Adrenal gland (tissue), 12 donors: ENCODE results near the gene ALCAM. TPM values are rescaled to one million over a fixed set of nuclear protein-coding genes. Genes with fewer than 3 reads are reported as not detected.

Source experiments
- DNase-seq, 7 donors: peaks; one replicate each; pipeline ENCODE4 v3.0.0-alpha.2; 2019 to 2020
- H3K27ac ChIP-seq, 5 donors: fragments of 200-600 bp; sonication (generic) in 4 of 5; 1 replicate in 3 of 5; 2 replicates in 2 of 5; pipeline versions ENCODE4 v1.5.1 to v1.8.0; 2016 to 2020; ENCODE audit warnings: mild to moderate bottlenecking in 1 of 5
- H3K27me3 ChIP-seq: fragments of 200-600 bp; 2 replicates; pipeline ENCODE4 v1.8.0; 2021
- H3K36me3 ChIP-seq, 2 donors: fragments of 200-600 bp; replicated peaks in 1 of 2; 1 replicate in 1 of 2; 2 replicates in 1 of 2; pipeline versions ENCODE4 v1.5.1 to v1.8.0; 2018 to 2022
- H3K4me1 ChIP-seq, 2 donors: fragments of 200-600 bp; replicated peaks in 1 of 2; 1 replicate in 1 of 2; 2 replicates in 1 of 2; pipeline versions ENCODE4 v1.5.1 to v1.8.0; 2018 to 2021
- H3K4me3 ChIP-seq, 4 donors: fragments of 200-600 bp; sonication (generic) in 3 of 4; one replicate each; pipeline ENCODE4 v1.5.1; 2016 to 2018
- H3K9me3 ChIP-seq, 3 donors: fragments of 200-600 bp; sonication (generic) in 1 of 3; replicated peaks in 1 of 3; 1 replicate in 2 of 3; 2 replicates in 1 of 3; pipeline versions ENCODE4 v1.5.1 to v1.8.0; 2016 to 2021
- POLR2A ChIP-seq, 2 donors: fragments of 450-650 bp; IDR thresholded peaks; one replicate each; pipeline ENCODE4 v1.6.1; 2017; ENCODE audit warnings: antibody characterized with exemption in 2 of 2, mild to moderate bottlenecking in 2 of 2, moderate library complexity in 1 of 2
- WGBS, 4 donors: extraction: QIAGEN DNeasy Blood & Tissue Kit in 2 of 4; methylation state at CpG; one replicate each; pipeline versions ENCODE4 v1.1.5 to v1.1.7; 2013 to 2017; 5-methylcytosine and 5-hydroxymethylcytosine counted together
- intact Hi-C, 2 donors: fragments of 100-400 bp; cut with DNase I; formaldehyde crosslinking; loops; one replicate each; pipeline versions ENCODE4 v1.14.1 to v1.15.0; 2022 to 2023
- polyA plus RNA-seq, 3 donors: library from polyadenylated mRNA; stranded (reverse); fragments of 200-250 nt in 2 of 3; fragments of 350-450 nt in 1 of 3; fragmentation: Illumina TruSeq in 1 of 3; extraction: RNeasy Lipid Tissue Mini Kit (QIAGEN cat#74804) in 1 of 3; gene quantifications; one replicate each; pipeline ENCODE4 v1.2.3, GENCODE V29; 2013 to 2014
- total RNA-seq, 9 donors: library from RNA; depleted of rRNA in 4 of 9; stranded (reverse); fragments of >200 nt in 4 of 9; fragments of 120-200 nt in 1 of 9; fragmentation: NEBNext Ultra II Directional in 1 of 9; extraction: Animal tissue kit (Norgen Biotek cat#: 25700) in 1 of 9; gene quantifications; one replicate each; pipeline versions ENCODE4 v1.1.0 to v1.2.4, GENCODE V29; 2013 to 2023
- TF ChIP-seq, protein P1 (sequence below), 6 experiments: fragments of 450-650 bp in 4 of 6; fragments of 200-600 bp in 2 of 6; sonication (generic) in 1 of 6; IDR thresholded peaks; 1 replicate in 5 of 6; 2 replicates in 1 of 6; pipeline versions ENCODE4 v1.5.1 to v1.8.0; 2016 to 2021; ENCODE audit warnings: antibody characterized with exemption in 6 of 6, mild to moderate bottlenecking in 2 of 6, moderate library complexity in 1 of 6
- donor health status: healthy with polysubstance abuse.
- donor health status: Bipolar disorder and iron deficiency.
- donor health status: DM: yes; HTN: yes; CAD: no.
- donor health status: DM: no; HTN: no; CAD: no.
- donor health status: DM: no; HTN: no; CAD: no.
- donor health status: DM: yes; HTN: yes; CAD: no.

Gene ALCAM
- total and polyA plus RNA-seq, 12 donors, result 9.1 to 64.1 (median 23.9) TPM

DNA sequence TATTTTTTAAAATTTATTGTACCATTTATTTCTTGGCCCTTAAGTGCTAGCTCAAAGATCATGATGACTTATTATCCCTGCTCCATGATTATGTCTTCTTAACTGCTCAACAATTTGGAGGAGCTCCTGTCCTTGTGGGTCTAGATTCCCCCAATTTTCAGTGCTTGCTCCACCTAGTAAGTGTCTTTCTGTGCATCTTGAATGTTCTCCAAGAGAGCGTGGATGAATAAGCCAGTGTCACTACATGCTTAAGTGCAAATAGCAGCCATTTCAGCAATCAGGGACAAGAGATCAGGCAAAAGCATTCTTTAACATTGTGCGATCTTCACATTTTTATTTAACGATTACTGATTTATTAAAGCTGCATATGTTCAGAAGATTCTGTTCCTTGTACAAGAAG lies 99.4 kb downstream of the ALCAM start:
- Histone ChIP-seq H3K36me3 (no peaks in the 10 kb centered on the region), H3K27me3 (no peaks in the 10 kb centered on the region), H3K4me3 (no peak overlapping the region), H3K4me1 (no peaks in the 10 kb centered on the region), H3K27ac (no peak overlapping the region), H3K9me3 (peaks cover 0 to 7% (median 0%) of the 10 kb centered on the region in 3 donors)
- DNase-seq, result no peak
- no peak for TF ChIP-seq POLR2A (IDR thresholded peaks at IDR 0.05)
- TF ChIP-seq, protein P1, sequence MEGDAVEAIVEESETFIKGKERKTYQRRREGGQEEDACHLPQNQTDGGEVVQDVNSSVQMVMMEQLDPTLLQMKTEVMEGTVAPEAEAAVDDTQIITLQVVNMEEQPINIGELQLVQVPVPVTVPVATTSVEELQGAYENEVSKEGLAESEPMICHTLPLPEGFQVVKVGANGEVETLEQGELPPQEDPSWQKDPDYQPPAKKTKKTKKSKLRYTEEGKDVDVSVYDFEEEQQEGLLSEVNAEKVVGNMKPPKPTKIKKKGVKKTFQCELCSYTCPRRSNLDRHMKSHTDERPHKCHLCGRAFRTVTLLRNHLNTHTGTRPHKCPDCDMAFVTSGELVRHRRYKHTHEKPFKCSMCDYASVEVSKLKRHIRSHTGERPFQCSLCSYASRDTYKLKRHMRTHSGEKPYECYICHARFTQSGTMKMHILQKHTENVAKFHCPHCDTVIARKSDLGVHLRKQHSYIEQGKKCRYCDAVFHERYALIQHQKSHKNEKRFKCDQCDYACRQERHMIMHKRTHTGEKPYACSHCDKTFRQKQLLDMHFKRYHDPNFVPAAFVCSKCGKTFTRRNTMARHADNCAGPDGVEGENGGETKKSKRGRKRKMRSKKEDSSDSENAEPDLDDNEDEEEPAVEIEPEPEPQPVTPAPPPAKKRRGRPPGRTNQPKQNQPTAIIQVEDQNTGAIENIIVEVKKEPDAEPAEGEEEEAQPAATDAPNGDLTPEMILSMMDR (IDR thresholded peaks at IDR 0.05), result no peak
- 87 to 94% (median 93%) methylated on average over 3 of the region's 3 CpGs for WGBS, 4 donors
- intact Hi-C loops, result no loop called here

DNA sequence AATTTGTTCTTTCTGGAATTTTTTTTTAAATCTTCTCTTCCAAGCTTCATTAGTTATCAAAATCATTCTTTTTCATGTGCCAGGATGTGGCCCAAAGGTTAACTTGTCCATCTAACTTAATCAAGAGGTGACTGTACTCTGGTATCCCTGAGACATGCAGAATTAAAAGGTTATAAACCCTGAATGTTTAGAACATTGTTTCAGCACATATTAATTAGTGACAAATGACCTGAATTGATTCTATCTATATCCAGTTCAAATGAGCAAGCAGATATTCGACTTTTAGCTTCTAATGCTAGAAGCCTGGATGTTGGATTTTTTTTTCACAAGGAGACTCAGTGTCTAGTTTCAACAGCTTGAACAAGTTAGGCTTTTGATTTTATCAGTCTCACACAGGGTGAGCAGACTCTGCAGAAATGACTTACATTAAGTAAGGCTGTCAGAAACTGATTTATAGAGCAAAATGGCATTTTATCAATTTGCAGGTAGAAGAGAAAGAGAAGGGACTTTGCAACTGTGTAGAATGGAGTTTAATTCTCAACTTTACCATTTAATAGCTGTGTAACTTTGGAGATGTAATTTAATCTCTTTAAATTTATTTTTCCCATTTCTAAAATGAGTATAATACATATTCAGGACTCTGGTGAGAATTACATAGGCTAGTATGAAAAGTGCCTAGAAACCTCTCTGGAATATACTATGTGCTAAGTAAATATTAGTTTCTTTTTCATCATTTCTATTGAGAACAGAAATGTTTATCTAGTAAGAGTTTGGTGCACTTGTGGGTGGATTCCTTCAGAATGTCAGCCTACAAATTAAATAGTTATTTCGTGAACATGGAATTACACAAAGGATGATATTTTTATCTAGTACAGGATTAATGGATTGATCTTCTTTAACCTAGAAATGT lies 100.0 kb downstream of the ALCAM start:
- H3K4me1 ChIP-seq, result no peaks in the 10 kb centered on the region
- peaks cover 0 to 8% (median 0%) of the 10 kb centered on the region in 3 donors for H3K9me3 ChIP-seq
- intact Hi-C loops, result no loop called here
- no peak overlapping the region for H3K4me3 ChIP-seq
- 38 to 44% (median 42%) methylated on average over 2 of the region's 2 CpGs for WGBS, 4 donors
- DNase-seq, result no peak
- no peak overlapping the region for H3K27ac ChIP-seq
- H3K27me3 ChIP-seq, result no peaks in the 10 kb centered on the region
- H3K36me3 ChIP-seq, result no peaks in the 10 kb centered on the region
- TF ChIP-seq POLR2A (IDR thresholded peaks at IDR 0.05), result no peak
- TF ChIP-seq, protein P1 (IDR thresholded peaks at IDR 0.05), result no peak

DNA sequence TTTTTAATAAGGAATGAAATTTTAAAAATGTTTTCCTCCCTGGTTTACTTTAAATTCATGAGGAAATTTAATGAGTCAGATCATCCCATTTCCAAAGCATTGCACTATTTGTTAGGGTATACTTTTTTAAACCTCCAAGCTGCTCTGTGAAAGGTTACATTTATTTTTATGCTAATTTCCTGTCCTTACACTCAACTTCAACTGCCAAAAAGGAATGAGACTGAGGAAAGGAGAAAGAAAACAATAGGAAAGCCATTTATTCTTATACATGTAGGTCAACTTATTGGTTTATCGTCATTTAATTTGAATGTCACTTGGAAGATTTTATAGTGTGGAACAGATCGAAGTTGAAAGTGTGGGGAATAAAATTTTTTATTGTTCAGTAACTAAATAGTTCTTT lies 104.1 kb downstream of the ALCAM start:
- Histone ChIP-seq H3K27ac (no peak overlapping the region), H3K4me1 (no peaks in the 10 kb centered on the region), H3K36me3 (no peaks in the 10 kb centered on the region), H3K9me3 (peaks cover 0 to 8% (median 0%) of the 10 kb centered on the region in 3 donors), H3K27me3 (no peaks in the 10 kb centered on the region), H3K4me3 (no peak overlapping the region)
- intact Hi-C loops, result no loop called here
- 81 to 90% (median 88%) methylated on average over 2 of the region's 2 CpGs for WGBS, 4 donors
- TF ChIP-seq, protein P1 (IDR thresholded peaks at IDR 0.05), result no peak
- no peak for TF ChIP-seq POLR2A (IDR thresholded peaks at IDR 0.05)
- no peak for DNase-seq

DNA sequence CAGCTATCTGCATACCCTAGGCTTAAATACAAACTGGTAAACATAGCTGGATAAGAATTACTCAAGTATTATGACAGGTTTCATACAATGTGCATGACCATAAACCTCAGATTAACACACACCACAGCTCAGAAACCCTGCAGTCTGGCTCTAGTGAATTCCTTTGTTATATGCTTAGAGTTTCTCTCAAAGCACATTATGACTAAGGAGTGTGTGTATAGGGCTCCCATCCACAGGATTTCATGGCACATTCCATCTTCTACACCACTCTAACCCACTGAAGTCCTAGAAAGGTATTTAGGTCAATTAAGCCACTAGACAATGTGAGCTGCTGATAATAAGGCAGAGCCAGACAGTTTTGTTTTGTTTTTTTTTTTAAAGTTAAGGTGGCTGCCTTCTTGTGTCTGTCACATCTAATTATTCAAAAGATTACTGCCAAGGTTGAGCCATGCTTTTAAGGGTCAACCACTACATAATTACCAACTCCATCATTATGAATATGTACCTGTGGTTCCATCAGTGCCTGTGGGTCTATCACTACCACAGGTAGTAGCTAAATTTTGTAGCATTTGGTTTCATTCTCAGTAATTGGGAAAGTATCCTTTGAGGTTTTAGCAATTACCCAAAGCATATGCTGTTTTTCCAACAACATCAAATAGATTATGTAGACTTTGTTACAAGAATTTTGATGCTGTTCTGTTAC lies 107.0 kb downstream of the ALCAM start:
- H3K27me3 ChIP-seq, result no peaks in the 10 kb centered on the region

More for the DNA sequence above, 107.0 kb downstream of the ALCAM start:
- Histone ChIP-seq H3K9me3 (peaks cover 0 to 8% (median 0%) of the 10 kb centered on the region in 3 donors), H3K4me3 (no peak overlapping the region), H3K36me3 (no peaks in the 10 kb centered on the region), H3K4me1 (no peaks in the 10 kb centered on the region), H3K27ac (no peak overlapping the region)
- intact Hi-C loops, result no loop called here
- DNase-seq, result no peak
- TF ChIP-seq, protein P1 (IDR thresholded peaks at IDR 0.05), result no peak
- TF ChIP-seq POLR2A (IDR thresholded peaks at IDR 0.05), result no peak
